GM12872 (cell line): ENCODE measurements around the gene ACTN3.

ENCODE experiments used
- TF ChIP-seq, protein P1 (sequence below): IDR thresholded peaks from 3 replicates; pipeline ENCODE4 v1.5.1; 2011; ENCODE audit warnings: low read depth, mild to moderate bottlenecking, low read length, moderate library complexity; ENCODE audit not compliant: insufficient read depth

Gene ACTN3

DNA sequence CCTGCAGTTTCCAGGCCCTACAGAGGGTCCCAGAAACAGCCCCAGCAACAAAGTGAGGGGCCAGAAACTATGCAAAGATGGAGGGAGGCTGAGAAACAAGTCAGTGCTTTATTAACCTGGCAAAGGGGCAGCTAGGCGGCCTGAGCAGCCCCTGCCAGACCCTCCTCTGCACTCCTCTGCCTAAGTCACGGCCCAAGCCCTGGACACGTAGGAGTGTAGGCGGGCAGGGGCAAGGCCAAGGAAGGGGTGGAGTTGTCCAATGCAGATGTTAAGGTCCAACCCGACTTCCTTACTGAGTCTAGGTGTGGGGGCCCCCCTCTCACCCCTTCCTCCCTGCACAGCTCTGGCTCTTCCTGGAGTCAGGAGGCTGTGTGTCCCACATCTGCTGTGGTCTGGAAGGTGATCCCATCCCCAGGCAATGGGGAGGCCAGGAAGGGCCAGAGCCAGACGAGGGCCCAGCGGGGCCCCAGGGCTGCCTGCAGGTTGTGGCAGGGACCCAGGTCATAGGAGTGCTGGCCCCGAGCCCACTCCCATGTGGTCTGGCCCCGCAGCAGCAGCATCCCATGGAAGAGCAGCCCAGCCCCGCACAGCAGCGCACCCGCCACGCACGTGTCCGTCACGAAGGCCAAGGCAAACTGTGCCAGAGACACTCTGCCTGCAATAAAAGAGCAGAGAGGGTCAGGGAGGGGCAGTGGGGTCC, 7.4 kb upstream of the ACTN3 start:
- TF ChIP-seq, protein P1, sequence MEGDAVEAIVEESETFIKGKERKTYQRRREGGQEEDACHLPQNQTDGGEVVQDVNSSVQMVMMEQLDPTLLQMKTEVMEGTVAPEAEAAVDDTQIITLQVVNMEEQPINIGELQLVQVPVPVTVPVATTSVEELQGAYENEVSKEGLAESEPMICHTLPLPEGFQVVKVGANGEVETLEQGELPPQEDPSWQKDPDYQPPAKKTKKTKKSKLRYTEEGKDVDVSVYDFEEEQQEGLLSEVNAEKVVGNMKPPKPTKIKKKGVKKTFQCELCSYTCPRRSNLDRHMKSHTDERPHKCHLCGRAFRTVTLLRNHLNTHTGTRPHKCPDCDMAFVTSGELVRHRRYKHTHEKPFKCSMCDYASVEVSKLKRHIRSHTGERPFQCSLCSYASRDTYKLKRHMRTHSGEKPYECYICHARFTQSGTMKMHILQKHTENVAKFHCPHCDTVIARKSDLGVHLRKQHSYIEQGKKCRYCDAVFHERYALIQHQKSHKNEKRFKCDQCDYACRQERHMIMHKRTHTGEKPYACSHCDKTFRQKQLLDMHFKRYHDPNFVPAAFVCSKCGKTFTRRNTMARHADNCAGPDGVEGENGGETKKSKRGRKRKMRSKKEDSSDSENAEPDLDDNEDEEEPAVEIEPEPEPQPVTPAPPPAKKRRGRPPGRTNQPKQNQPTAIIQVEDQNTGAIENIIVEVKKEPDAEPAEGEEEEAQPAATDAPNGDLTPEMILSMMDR = no peak

DNA sequence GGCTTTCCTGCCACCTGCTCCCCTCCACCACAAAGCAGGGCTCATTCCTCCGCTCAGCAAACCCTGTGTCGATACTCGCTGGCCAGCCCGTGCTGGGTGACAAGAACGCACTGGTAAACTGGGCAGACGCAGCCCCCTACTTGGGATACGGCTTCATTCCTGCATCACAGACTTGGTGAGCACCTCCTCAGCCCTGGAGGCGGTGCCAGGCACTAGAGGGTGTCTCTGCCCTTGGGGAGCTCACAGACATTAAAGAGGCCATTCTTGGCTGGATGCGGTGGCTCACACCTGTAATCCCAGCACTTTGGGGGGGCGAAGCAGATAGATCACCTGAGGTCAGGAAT, 6.9 kb upstream of the ACTN3 start:
- TF ChIP-seq, protein P1 = no peak

DNA sequence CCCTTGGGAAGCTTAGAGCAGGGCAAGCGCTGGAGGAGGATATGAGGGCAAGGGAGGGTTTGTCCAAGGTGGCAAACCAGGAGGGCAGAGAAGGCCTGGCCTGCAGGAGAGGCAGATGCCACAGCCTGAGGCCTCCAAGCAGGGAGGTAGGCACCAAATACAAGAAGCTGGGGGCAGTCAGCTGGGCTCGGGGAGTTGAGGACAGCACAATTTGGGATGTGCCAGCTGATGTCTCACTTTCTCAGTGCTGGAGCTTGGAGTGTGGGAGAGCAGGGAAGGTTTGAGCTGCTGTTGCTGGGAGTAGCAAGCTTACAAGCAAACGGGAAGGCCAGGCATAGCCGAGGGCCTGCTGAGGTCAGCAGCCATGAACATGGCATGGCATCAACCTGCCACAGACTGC, 4.8 kb upstream of the ACTN3 start:
- TF ChIP-seq, protein P1 = no peak

DNA sequence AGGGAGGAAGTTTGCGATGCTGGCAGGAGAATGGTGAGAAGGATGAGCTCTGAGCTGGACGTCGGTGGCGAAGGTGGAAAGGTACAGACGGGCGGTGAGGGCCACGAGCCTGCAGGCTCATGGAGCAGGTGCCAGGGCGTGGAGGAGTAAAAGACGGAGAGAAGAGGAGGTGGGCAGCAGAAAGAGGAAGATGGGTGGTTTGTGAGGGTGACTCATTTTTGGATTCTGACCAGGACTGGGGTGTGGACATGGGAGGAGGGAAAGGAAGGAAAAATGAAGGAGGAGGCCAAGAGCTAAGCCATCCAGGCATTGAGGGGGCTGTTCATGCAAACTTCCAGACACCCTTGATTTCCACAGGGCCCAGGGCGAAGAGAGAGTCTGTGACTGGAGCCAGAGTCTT, 4.3 kb upstream of the ACTN3 start:
- TF ChIP-seq, protein P1 = no peak

DNA sequence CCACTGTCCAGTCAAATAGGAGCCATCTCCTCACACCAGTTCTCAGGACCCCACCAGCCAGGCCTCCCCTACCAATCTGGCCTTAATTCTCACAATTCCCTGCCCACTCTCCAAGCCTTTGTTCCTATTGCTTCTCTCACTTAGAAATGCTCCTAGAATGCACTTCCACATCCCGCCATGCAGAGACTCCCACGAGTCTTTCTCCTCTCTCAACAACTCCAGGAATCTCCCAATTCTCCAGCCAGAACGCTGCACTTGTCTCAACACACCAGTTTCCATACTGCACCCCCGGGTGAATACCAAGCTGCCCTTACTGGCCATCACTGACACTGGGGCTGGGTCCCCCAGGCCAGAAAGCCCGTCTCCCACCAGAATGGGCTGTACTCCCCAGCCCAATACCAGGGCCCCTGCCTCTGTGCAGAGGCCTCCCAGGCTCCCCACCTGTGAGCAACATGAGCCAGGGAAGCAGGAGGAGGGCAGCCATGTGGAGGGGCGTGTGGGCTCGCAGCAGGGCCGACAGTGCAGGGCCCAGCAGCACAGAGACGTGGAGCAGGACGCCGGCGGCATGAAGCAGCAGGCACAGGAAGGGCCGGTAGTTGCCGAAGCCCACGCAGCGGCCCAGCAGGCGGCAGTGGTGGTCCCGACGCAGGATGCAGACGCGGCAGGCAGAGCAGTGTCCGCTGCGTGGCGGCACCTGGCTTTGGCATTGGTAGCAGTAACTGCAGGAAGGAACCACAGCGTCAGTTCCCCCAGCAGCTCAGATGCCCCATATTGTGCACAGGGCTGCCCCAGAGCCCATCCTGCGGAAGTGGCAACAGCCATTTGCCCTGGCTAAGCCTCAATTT, 3.2 kb upstream of the ACTN3 start:
- TF ChIP-seq, protein P1 = no peak

DNA sequence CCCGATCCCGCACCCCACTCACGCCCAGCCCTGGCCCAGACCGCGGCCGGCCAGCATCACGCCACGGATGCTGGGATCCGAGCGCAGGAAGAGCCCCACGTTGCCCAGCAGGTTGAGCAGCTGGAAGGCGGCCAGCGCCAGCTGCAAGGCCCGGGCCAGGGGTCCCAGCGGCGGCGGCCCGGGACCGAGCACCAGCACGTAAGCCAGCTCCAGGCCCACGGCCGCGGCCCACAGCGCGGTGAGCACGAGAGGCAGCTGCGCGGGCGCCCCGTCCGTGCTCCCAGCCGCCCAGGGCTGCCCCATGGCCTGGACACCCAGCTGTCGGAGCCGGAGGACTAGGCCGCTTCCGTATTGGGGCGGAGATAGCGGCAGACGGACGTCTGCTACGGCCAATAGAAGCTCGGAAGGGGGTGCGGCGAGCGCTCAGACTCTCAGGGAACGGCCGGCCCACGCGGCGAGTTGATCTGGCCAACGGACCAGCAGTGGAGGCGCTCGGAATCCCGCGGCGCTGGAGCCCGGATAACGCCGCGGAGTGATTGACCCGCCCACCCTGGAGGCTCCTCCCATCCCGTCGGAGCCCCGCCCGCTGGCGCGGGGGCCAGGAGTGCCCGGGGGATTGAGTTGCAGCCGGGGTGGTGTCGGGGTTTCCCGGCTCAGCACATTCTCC, 869 bp upstream of the ACTN3 start, which contains the start of gene ZDHHC24:
TSS of gene ZDHHC24 (minus strand) at position 348 of the 667 bp plus-strand sequence. CDS start at position 303, 45 bp downstream.
- TF ChIP-seq, protein P1 = no peak

DNA sequence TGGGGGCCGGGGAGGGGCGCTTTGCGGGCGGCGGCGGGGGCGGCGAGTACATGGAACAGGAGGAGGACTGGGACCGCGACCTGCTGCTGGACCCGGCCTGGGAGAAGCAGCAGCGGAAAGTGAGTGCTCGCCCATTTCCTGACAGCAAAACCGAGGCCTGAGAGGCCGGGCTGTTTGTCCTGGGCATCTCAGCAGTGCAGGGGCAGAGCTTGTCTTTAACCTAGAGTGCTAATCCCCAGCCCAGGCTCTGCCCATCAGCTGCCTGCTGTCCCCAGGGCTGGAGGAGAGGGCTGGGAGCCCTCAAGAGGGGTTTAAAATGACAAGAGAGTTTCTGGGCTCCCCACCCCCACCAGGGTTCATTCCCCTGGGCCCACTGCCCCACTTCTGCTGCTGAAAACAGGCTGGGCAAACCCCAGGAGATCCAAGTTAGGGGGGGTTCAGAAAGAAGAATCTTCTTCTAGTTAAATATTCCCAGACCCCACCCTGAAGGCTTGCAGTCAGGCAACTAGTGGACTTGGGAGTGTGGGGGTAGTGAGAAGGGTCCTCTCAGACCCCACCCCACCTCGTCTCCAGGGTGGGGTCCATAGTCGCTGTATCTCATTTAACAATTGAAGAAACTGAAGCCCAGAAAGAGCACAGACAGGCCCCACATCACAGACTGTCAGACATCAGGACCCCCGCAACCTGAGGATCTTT, 411 bp downstream of the ACTN3 start:
- TF ChIP-seq, protein P1 = no peak
